Endothelial cell of umbilical vein (primary cell): ENCODE results near the gene APBA2. TPM values are rescaled to one million over a fixed set of nuclear protein-coding genes. Genes with fewer than 3 reads are reported as not detected.

Experiments used
- BruUV-seq: library from RNA; stranded (reverse); fragments of 400-500 nt; replicated peaks from 2 replicates; lab custom pipeline; 2021; lab: Mats Ljungman, UMichigan
- CTCF ChIA-PET: fragments of 300-600, 350-600 bp; sonication (Branson Sonifier 250); formaldehyde crosslinking; loops from one replicate; lab custom pipeline; 2021; ENCODE audit warnings: antibody characterized with exemption, inconsistent platforms; lab: Charles Lee
- POLR2A ChIA-PET: fragments of 300-600, 350-600 bp; sonication (Branson Sonifier 250); formaldehyde crosslinking; loops from one replicate; lab custom pipeline; 2021; ENCODE audit warnings: antibody characterized with exemption, inconsistent platforms; lab: Charles Lee
- DNase-seq: peaks from one replicate; pipeline ENCODE4 v3.0.0-alpha.2; 2011; ENCODE audit warnings: low read depth, low spot score
- FAIRE-seq: peaks from 2 replicates; lab custom pipeline; 2011; peaks lifted over from hg19 to GRCh38; lab: Jason Lieb, UNC
- H2AFZ ChIP-seq: 2 replicates; pipeline ENCODE4 v1.6.0; 2012; ENCODE audit warnings: low read depth, low read length, control low read depth, inconsistent platforms
- H3K27ac ChIP-seq: 2 replicates; pipeline ENCODE4 v1.5.1; 2011; ENCODE audit warnings: low read depth, mild to moderate bottlenecking, control low read depth, low read length, moderate library complexity; ENCODE audit not compliant: insufficient read depth
- H3K27me3 ChIP-seq, 2 experiments: 2 replicates each; pipeline versions ENCODE4 v1.6.0 to v1.6.1; 2011; ENCODE audit warnings: low read length in 2 of 2, mixed read lengths in 1 of 2; ENCODE audit not compliant: control insufficient read depth in 2 of 2, insufficient read depth in 2 of 2
- H3K36me3 ChIP-seq, 2 experiments: 2 replicates in 1 of 2; 3 replicates in 1 of 2; pipeline ENCODE4 v1.5.1; 2011; ENCODE audit warnings: low read length in 2 of 2, mild to moderate bottlenecking in 1 of 2, moderate library complexity in 1 of 2; ENCODE audit not compliant: control insufficient read depth in 2 of 2, insufficient read depth in 2 of 2; ENCODE audit errors: extremely low read depth in 1 of 2
- H3K4me1 ChIP-seq: 3 replicates; pipeline ENCODE4 v1.5.1; 2011; ENCODE audit warnings: mild to moderate bottlenecking, low read length; ENCODE audit not compliant: control insufficient read depth, insufficient read depth; ENCODE audit errors: extremely low read depth
- H3K4me2 ChIP-seq: 2 replicates; pipeline ENCODE4 v1.6.1; 2011; ENCODE audit warnings: low read length, control low read depth, mixed read lengths; ENCODE audit not compliant: insufficient read depth
- H3K4me3 ChIP-seq, 3 experiments: fragments of 200-600 bp in 1 of 3; sonication (generic), shearing (Covaris generic) in 1 of 3; replicated peaks in 1 of 3; 2 replicates each; pipeline ENCODE4 v1.5.1; 2011 to 2016; ENCODE audit warnings: control low read depth in 3 of 3, low read length in 3 of 3, mild to moderate bottlenecking in 2 of 3, inconsistent platforms in 1 of 3, low read depth in 1 of 3, moderate library complexity in 1 of 3; ENCODE audit not compliant: insufficient read depth in 1 of 3
- H3K79me2 ChIP-seq: 2 replicates; pipeline ENCODE4 v1.6.0; 2012; ENCODE audit warnings: low read length, inconsistent platforms; ENCODE audit not compliant: control insufficient read depth, insufficient read depth
- H3K9ac ChIP-seq: replicated peaks from 2 replicates; pipeline ENCODE3; 2011; ENCODE audit warnings: low read length, control low read depth; ENCODE audit not compliant: insufficient read depth; ENCODE audit errors: extremely low read depth
- H3K9me1 ChIP-seq: replicated peaks from 3 replicates; pipeline ENCODE4 v1.6.0; 2011; ENCODE audit warnings: mild to moderate bottlenecking, low read length; ENCODE audit not compliant: control insufficient read depth, insufficient read depth; ENCODE audit errors: extremely low read depth
- H3K9me3 ChIP-seq: replicated peaks from 2 replicates; pipeline ENCODE4 v1.5.1; 2012; ENCODE audit warnings: low read length, inconsistent platforms; ENCODE audit not compliant: control insufficient read depth, insufficient read depth
- H4K20me1 ChIP-seq: replicated peaks from 2 replicates; pipeline ENCODE3; 2011; ENCODE audit warnings: mild to moderate bottlenecking, low read length; ENCODE audit not compliant: control insufficient read depth, insufficient read depth; ENCODE audit errors: extremely low read depth
- EZH2 ChIP-seq: IDR thresholded peaks from 2 replicates; pipeline ENCODE4 v1.6.1; 2012; ENCODE audit warnings: borderline replicate concordance, low read depth, mild to moderate bottlenecking, moderate library complexity, low read length, inconsistent platforms; ENCODE audit not compliant: severe bottlenecking
- FOS ChIP-seq: IDR thresholded peaks from 2 replicates; pipeline ENCODE4 v1.6.1; 2011; ENCODE audit warnings: mild to moderate bottlenecking, low read length, moderate library complexity, borderline replicate concordance; ENCODE audit not compliant: insufficient read depth
- GATA2 ChIP-seq: IDR thresholded peaks from 2 replicates; pipeline ENCODE4 v1.7.0; 2011; ENCODE audit warnings: low read depth, mild to moderate bottlenecking, moderate library complexity, mixed read lengths, low read length; ENCODE audit not compliant: insufficient read length, insufficient read depth
- JUN ChIP-seq: IDR thresholded peaks from 2 replicates; pipeline ENCODE4 v1.6.1; 2011; ENCODE audit warnings: borderline replicate concordance, low read depth; ENCODE audit not compliant: insufficient read length, insufficient read depth
- MYC ChIP-seq: IDR thresholded peaks from one replicate; pipeline ENCODE4 v1.6.1; 2011; ENCODE audit warnings: mild to moderate bottlenecking, low read depth, low read length
- POLR2A ChIP-seq: IDR thresholded peaks from 2 replicates; pipeline ENCODE4 v1.6.1; 2012; ENCODE audit warnings: low read depth, mild to moderate bottlenecking, control low read depth, low read length
- POLR2AphosphoS5 ChIP-seq: IDR thresholded peaks from 2 replicates; pipeline ENCODE4 v1.6.1; 2012; ENCODE audit warnings: low read depth, mild to moderate bottlenecking, control low read depth, low read length, moderate library complexity; ENCODE audit not compliant: insufficient read depth
- dilution Hi-C: fragments of 300-500 bp; cut with MboI; formaldehyde crosslinking; loops from one replicate; pipeline ENCODE4 v1.15.0; 2019; ENCODE audit warnings: low sequenced_read_pairs; ENCODE audit not compliant: extremely low pct_ligation_motif_present
- intact Hi-C: fragments of 100-400 bp; cut with micrococcal nuclease; formaldehyde crosslinking; loops from one replicate; pipeline ENCODE4 v1.10.0; 2022
- polyA plus RNA-seq, 4 experiments: library from polyadenylated mRNA; depleted of rRNA in 3 of 4; stranded (reverse) in 3 of 4; unstranded in 1 of 4; fragments of >200 nt; gene quantifications; 2 replicates each; pipeline versions ENCODE4 v1.2.1 to v1.2.3, GENCODE V29; 2011 to 2012; ENCODE audit warnings: missing spikeins in 1 of 4
- total RNA-seq: library from RNA; stranded (reverse); gene quantifications from 2 replicates; pipeline ENCODE4 v1.2.3, GENCODE V29; 2021
- TF ChIP-seq, protein P1 (sequence below): IDR thresholded peaks from 2 replicates; pipeline ENCODE4 v1.6.1; 2011; ENCODE audit not compliant: insufficient read depth, insufficient read length
- TF ChIP-seq, protein P2 (sequence below), 2 donors: IDR thresholded peaks; 1 replicate in 1 of 2; 2 replicates in 1 of 2; pipeline ENCODE4 v1.5.1; 2011; ENCODE audit warnings: low read length in 2 of 2, mild to moderate bottlenecking in 2 of 2, moderate library complexity in 2 of 2, control low read depth in 1 of 2, inconsistent platforms in 1 of 2, low read depth in 1 of 2; ENCODE audit not compliant: insufficient read depth in 1 of 2; ENCODE audit errors: extremely low read depth in 1 of 2

APBA2 gene
- total and polyA plus RNA-seq, 2 donors (not counting 3 experiments of a cell fraction or from before 2014, with no cell fraction given) = 5.7 to 11.1 TPM

DNA sequence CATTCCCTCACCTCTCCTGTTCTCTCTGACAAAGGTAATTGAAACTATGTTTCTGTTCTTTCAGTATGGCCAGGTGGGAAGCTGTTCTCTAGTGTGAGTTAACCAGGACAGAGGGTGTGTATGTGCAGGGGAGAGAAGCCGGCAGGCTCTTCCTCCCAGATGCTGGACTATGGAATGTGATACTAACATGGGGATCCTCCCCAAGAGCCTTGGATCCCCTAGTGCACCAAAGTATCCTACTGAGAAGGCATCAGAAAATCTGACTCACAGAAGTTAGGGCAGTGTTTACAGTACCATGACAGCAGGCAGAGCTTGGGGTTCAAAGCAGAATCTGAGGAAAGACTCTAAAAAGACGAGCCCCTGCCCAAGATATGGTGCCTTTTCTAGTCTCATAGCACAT is 123.1 kb downstream of the APBA2 start:
- peaks cover 2% of the 10 kb centered on the region for H3K9me1 ChIP-seq
- H3K9me3 ChIP-seq = no peaks in the 10 kb centered on the region
- dilution Hi-C loops (no loop called here), intact Hi-C loops (no loop called here)
- no peak overlapping the region for H3K9ac ChIP-seq
- no peak overlapping the region for H2AFZ ChIP-seq
- no peak for TF ChIP-seq EZH2
- TF ChIP-seq FOS = no peak
- TF ChIP-seq, protein P1, sequence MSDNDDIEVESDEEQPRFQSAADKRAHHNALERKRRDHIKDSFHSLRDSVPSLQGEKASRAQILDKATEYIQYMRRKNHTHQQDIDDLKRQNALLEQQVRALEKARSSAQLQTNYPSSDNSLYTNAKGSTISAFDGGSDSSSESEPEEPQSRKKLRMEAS = no peak
- no peak for TF ChIP-seq POLR2AphosphoS5
- TF ChIP-seq, protein P2, sequence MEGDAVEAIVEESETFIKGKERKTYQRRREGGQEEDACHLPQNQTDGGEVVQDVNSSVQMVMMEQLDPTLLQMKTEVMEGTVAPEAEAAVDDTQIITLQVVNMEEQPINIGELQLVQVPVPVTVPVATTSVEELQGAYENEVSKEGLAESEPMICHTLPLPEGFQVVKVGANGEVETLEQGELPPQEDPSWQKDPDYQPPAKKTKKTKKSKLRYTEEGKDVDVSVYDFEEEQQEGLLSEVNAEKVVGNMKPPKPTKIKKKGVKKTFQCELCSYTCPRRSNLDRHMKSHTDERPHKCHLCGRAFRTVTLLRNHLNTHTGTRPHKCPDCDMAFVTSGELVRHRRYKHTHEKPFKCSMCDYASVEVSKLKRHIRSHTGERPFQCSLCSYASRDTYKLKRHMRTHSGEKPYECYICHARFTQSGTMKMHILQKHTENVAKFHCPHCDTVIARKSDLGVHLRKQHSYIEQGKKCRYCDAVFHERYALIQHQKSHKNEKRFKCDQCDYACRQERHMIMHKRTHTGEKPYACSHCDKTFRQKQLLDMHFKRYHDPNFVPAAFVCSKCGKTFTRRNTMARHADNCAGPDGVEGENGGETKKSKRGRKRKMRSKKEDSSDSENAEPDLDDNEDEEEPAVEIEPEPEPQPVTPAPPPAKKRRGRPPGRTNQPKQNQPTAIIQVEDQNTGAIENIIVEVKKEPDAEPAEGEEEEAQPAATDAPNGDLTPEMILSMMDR (IDR thresholded peaks at IDR 0.05; ENCODE audit: extremely low read depth in 1 of 2, insufficient read depth in 1 of 2, low read depth in 1 of 2, low read length in 2 of 2) = no peak
- TF ChIP-seq POLR2A = no peak
- TF ChIP-seq GATA2 = no peak
- TF ChIP-seq JUN = no peak
- TF ChIP-seq MYC = no peak
- no peak overlapping the region for H3K4me3 ChIP-seq
- FAIRE-seq (no peak), DNase-seq (no peak)
- no peaks in the 10 kb centered on the region for H3K79me2 ChIP-seq
- H3K4me1 ChIP-seq = no peaks in the 10 kb centered on the region
- H3K27me3 ChIP-seq = no peaks in the 10 kb centered on the region
- no peak overlapping the region for H3K4me2 ChIP-seq
- ChIA-PET CTCF (interaction anchor here (1.0 kb wide), 1 partner anchor 93 kb away, joined by 3 read pairs; no protein-coding TSS in a partner anchor), POLR2A (no interaction called here)
- H4K20me1 ChIP-seq = no peaks in the 10 kb centered on the region
- no peak overlapping the region for H3K27ac ChIP-seq
- BruUV-seq = no TSS peak
- no peaks in the 10 kb centered on the region for H3K36me3 ChIP-seq
